ENCODE measurements around the gene CNOT4. TPM values are rescaled to one million over a fixed set of nuclear protein-coding genes. Genes with fewer than 3 reads are reported as not detected.

The CNOT4 gene
- total and polyA plus RNA-seq, 4 donors: 5.6 to 61.4 (median 11.7) TPM

- Histone ChIP-seq H3K27me3 (ENCODE audit: control insufficient read depth in 3 of 3, insufficient read depth in 3 of 3, low read length in 2 of 3) (no peaks in the 10 kb centered on the region), H3K4me3 (no peak overlapping the region), H3K4me1 (ENCODE audit: control insufficient read depth in 5 of 5, insufficient read depth in 5 of 5, low read length in 5 of 5) (peaks cover 0 to 34% (median 0%) of the 10 kb centered on the region in 5 donors), H3K36me3 (ENCODE audit: control insufficient read depth in 4 of 4, insufficient read depth in 4 of 4, low read length in 4 of 4) (peaks cover 0 to 1% (median 0%) of the 10 kb centered on the region in 4 donors), H3K9ac (ENCODE audit: insufficient read depth in 1 of 2, low read length in 2 of 2) (no peak overlapping the region), H3K27ac (ENCODE audit: low read depth in 1 of 2, low read length in 1 of 2) (no peak overlapping the region), H3K9me3 (ENCODE audit: control insufficient read depth in 4 of 4, insufficient read depth in 3 of 4, low read length in 3 of 4) (no peaks in the 10 kb centered on the region)
- TF ChIP-seq, protein P1, sequence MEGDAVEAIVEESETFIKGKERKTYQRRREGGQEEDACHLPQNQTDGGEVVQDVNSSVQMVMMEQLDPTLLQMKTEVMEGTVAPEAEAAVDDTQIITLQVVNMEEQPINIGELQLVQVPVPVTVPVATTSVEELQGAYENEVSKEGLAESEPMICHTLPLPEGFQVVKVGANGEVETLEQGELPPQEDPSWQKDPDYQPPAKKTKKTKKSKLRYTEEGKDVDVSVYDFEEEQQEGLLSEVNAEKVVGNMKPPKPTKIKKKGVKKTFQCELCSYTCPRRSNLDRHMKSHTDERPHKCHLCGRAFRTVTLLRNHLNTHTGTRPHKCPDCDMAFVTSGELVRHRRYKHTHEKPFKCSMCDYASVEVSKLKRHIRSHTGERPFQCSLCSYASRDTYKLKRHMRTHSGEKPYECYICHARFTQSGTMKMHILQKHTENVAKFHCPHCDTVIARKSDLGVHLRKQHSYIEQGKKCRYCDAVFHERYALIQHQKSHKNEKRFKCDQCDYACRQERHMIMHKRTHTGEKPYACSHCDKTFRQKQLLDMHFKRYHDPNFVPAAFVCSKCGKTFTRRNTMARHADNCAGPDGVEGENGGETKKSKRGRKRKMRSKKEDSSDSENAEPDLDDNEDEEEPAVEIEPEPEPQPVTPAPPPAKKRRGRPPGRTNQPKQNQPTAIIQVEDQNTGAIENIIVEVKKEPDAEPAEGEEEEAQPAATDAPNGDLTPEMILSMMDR (IDR thresholded peaks at IDR 0.05; ENCODE audit: control extremely low read depth, extremely low read depth): no peak
- 95% methylated on average over 10 of the region's 10 CpGs for WGBS, 2 donors
- DNase-seq (no peak), ATAC-seq (ENCODE audit: insufficient read depth, low FRiP score) (no peak)
Observed at GRCh38 chr7:135372222-135372621, 137.7 kb downstream of the CNOT4 start.

- ATAC-seq (ENCODE audit: insufficient read depth, low FRiP score) (no peak), DNase-seq (peak in 2 of 3 donors; percentile 92 to 94)
- WGBS, 2 donors: 60 to 78% methylated on average over 1 of the region's 1 CpG
- Histone ChIP-seq H3K27ac (ENCODE audit: low read depth in 1 of 2, low read length in 1 of 2) (no peak overlapping the region), H3K36me3 (ENCODE audit: control insufficient read depth in 4 of 4, insufficient read depth in 4 of 4, low read length in 4 of 4) (peaks cover 0 to 1% (median 0%) of the 10 kb centered on the region in 4 donors), H3K27me3 (ENCODE audit: control insufficient read depth in 3 of 3, insufficient read depth in 3 of 3, low read length in 2 of 3) (no peaks in the 10 kb centered on the region), H3K4me3 (no peak overlapping the region), H3K9me3 (ENCODE audit: control insufficient read depth in 4 of 4, insufficient read depth in 3 of 4, low read length in 3 of 4) (no peaks in the 10 kb centered on the region), H3K4me1 (ENCODE audit: control insufficient read depth in 5 of 5, insufficient read depth in 5 of 5, low read length in 5 of 5) (peaks cover 0 to 44% (median 1%) of the 10 kb centered on the region in 5 donors), H3K9ac (ENCODE audit: insufficient read depth in 1 of 2, low read length in 2 of 2) (no peak overlapping the region)
- TF ChIP-seq, protein P1 (IDR thresholded peaks at IDR 0.05; ENCODE audit: control extremely low read depth, extremely low read depth): no peak
Observed at GRCh38 chr7:135370656-135371055, 139.2 kb downstream of the CNOT4 start.

DNA sequence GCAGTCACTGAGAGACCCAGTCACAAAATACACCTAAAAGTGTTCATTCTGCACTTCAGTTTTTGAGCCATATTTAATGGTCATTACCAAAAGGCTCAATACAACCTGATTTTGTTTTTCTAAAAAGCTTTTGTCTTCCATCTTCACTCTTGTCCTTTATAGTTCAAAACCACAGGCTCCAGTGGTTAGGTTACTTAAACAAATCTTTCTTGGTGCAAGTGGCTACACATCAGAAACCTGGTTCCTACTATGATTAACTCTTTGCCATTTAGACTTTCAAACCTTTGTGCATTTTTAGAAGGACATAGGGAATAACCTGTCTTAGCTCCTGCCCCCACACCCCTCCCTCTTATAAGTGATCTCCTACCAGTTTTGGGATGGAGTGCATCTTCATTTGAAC, 140.5 kb downstream of the CNOT4 start:
- DNase-seq (no peak), ATAC-seq (ENCODE audit: insufficient read depth, low FRiP score) (no peak)
- H3K27me3 ChIP-seq (ENCODE audit: control insufficient read depth in 3 of 3, insufficient read depth in 3 of 3, low read length in 2 of 3): no peaks in the 10 kb centered on the region
- H3K4me3 ChIP-seq: no peak overlapping the region
- peaks cover 0 to 56% (median 6%) of the 10 kb centered on the region in 5 donors for H3K4me1 ChIP-seq (ENCODE audit: control insufficient read depth in 5 of 5, insufficient read depth in 5 of 5, low read length in 5 of 5)
- H3K27ac ChIP-seq (ENCODE audit: low read depth in 1 of 2, low read length in 1 of 2): no peak overlapping the region
- peaks cover 0 to 1% (median 0%) of the 10 kb centered on the region in 4 donors for H3K36me3 ChIP-seq (ENCODE audit: control insufficient read depth in 4 of 4, insufficient read depth in 4 of 4, low read length in 4 of 4)
- H3K9ac ChIP-seq (ENCODE audit: insufficient read depth in 1 of 2, low read length in 2 of 2): no peak overlapping the region
- no peaks in the 10 kb centered on the region for H3K9me3 ChIP-seq (ENCODE audit: control insufficient read depth in 4 of 4, insufficient read depth in 3 of 4, low read length in 3 of 4)
- TF ChIP-seq, protein P1 (IDR thresholded peaks at IDR 0.05; ENCODE audit: control extremely low read depth, extremely low read depth): no peak
